ENCODE results near the gene CTBP2. TPM values are rescaled to one million over a fixed set of nuclear protein-coding genes. Genes with fewer than 3 reads are reported as not detected.

CTBP2 gene
- total RNA-seq, 1 experiment from 2014 or later: 212 TPM

- Histone ChIP-seq H3K4ac (ENCODE audit: low read depth, low read length) (no peak overlapping the region), H3K4me1 (ENCODE audit: insufficient read depth, low read length) (0 out of 2 replicates have a peak, but pooled peaks cover 2% of the 10 kb centered on the region), H2BK12ac (ENCODE audit: insufficient read length, low read depth, low read length) (no peak overlapping the region), H2AK5ac (ENCODE audit: insufficient read length, low read length) (no peak overlapping the region), H3K23me2 (ENCODE audit: insufficient read length, low read depth, low read length, poor library complexity, severe bottlenecking) (no peaks in the 10 kb centered on the region), H3K14ac (ENCODE audit: insufficient read depth, low read length) (no peak overlapping the region), H4K5ac (ENCODE audit: insufficient read length, low read depth, low read length) (no peak overlapping the region), H3K27ac (ENCODE audit: insufficient read length, low read depth, low read length) (no peak overlapping the region), H3K56ac (ENCODE audit: insufficient read length, low read depth, low read length) (no peak overlapping the region), H3K23ac (ENCODE audit: insufficient read length, low read depth, low read length) (no peak overlapping the region), H2BK120ac (ENCODE audit: low read depth, low read length, poor library complexity, severe bottlenecking) (no peak overlapping the region), H3K9me3 (ENCODE audit: control insufficient read depth, low read depth, low read length) (no peaks in the 10 kb centered on the region), H2BK5ac (ENCODE audit: insufficient read length, low read length) (no peak overlapping the region), H3K79me1 (ENCODE audit: insufficient read depth, low read depth, low read length, poor library complexity, severe bottlenecking) (no peaks in the 10 kb centered on the region), H2BK20ac (ENCODE audit: low read depth, low read length, poor library complexity, severe bottlenecking) (no peak overlapping the region), H3K27me3 (ENCODE audit: insufficient read depth, low read length) (no peaks in the 10 kb centered on the region), H3K18ac (ENCODE audit: insufficient read length, low read depth, low read length) (no peak overlapping the region), H4K91ac (ENCODE audit: insufficient read length, low read depth, low read length) (no peak overlapping the region), H2BK15ac (ENCODE audit: low read depth, low read length) (no peak overlapping the region), H4K8ac (replicated peaks; ENCODE audit: insufficient read length, low read depth, low read length) (no peak overlapping the region), H3K4me2 (ENCODE audit: insufficient read depth, insufficient read length, low read length) (no peak overlapping the region), H4K20me1 (ENCODE audit: control insufficient read depth, insufficient read depth, insufficient read length) (no peaks in the 10 kb centered on the region), H3K9ac (ENCODE audit: extremely low read depth, insufficient read length, low read length) (no peak overlapping the region), H3T11ph (ENCODE audit: low read length) (no peak overlapping the region), H2AFZ (ENCODE audit: low read length) (no peak overlapping the region), H3K79me2 (ENCODE audit: insufficient read depth, low read length) (no peaks in the 10 kb centered on the region)
- Mint-ChIP-seq H3K27ac (no peak overlapping the region), H3K4me1 (peaks cover 18 to 22% of the 10 kb centered on the region in 2 experiments), H3K36me3 (ENCODE audit: insufficient read depth in 1 of 3, low read depth in 3 of 3) (no peaks in the 10 kb centered on the region), H3K27me3 (ENCODE audit: low read depth) (peaks cover 3% of the 10 kb centered on the region), H3K9me3 (no peaks in the 10 kb centered on the region), H3K4me3 (no peak overlapping the region)
- DNase-seq: no peak
- no CpG with 5 or more reads among the region's 9 CpGs for WGBS (ENCODE audit: extremely low coverage, insufficient read length, low lambda C conversion rate)
- no peak for TF ChIP-seq CTCF (conservative IDR thresholded peaks at IDR 0.05)
Measured at GRCh38 chr10:125172694-125173093, 12.3 kb upstream of the CTBP2 start.
